ENCODE measurements around the gene SLC25A13. TPM values are rescaled to one million over a fixed set of nuclear protein-coding genes. Genes with fewer than 3 reads are reported as not detected.

Gene SLC25A13
- total and polyA plus RNA-seq, 9 donors, result 11.4 to 32.6 (median 23.1) TPM

- 58 to 70% (median 66%) methylated on average over 8 of the region's 8 CpGs for WGBS, 3 donors
- Histone ChIP-seq H3K4me3 (no peak overlapping the region), H3K27ac (no peak overlapping the region), H3K36me3 (no peaks in the 10 kb centered on the region), H3K4me1 (ENCODE audit: insufficient read depth) (peaks cover 21% of the 10 kb centered on the region), H3K27me3 (no peaks in the 10 kb centered on the region), H3K9me3 (no peaks in the 10 kb centered on the region)
- DNase-seq, result no peak
- no peak for TF ChIP-seq CTCF (IDR thresholded peaks at IDR 0.05)
- no peak for TF ChIP-seq POLR2A (IDR thresholded peaks at IDR 0.05)
- TF ChIP-seq EP300 (IDR thresholded peaks at IDR 0.05), result no peak
- intact Hi-C loops (cut with DNase I), result no loop called here
Observed at GRCh38 chr7:96238474-96238873, 83.4 kb downstream of the SLC25A13 start.

- H3K4me3 ChIP-seq, result no peak overlapping the region
Observed at GRCh38 chr7:96237040-96237439, 84.9 kb downstream of the SLC25A13 start.

GRCh38 chr7:96236198-96237039 is 85.5 kb downstream of the SLC25A13 start:
- WGBS, 3 donors, result 9 to 18% (median 11%) methylated on average over 5 of the region's 5 CpGs
- Histone ChIP-seq H3K9me3 (no peaks in the 10 kb centered on the region), H3K27me3 (no peaks in the 10 kb centered on the region), H3K4me1 (ENCODE audit: insufficient read depth) (peaks cover 21% of the 10 kb centered on the region), H3K27ac (peak overlapping the region in 1 of 2 donors; percentile 80), H3K36me3 (no peaks in the 10 kb centered on the region), H3K4me3 (no peak overlapping the region)
- peak; percentile 79 to 85 (median 83) for DNase-seq
- no peak for TF ChIP-seq CTCF (IDR thresholded peaks at IDR 0.05)
- TF ChIP-seq POLR2A (IDR thresholded peaks at IDR 0.05), result no peak
- no peak for TF ChIP-seq EP300 (IDR thresholded peaks at IDR 0.05)
- intact Hi-C loops (cut with DNase I), result no loop called here

More at GRCh38 chr7:96237040-96237439, 84.9 kb downstream of the SLC25A13 start:
- intact Hi-C loops (cut with DNase I), result no loop called here
- TF ChIP-seq CTCF (IDR thresholded peaks at IDR 0.05) (no peak), POLR2A (IDR thresholded peaks at IDR 0.05) (no peak), EP300 (IDR thresholded peaks at IDR 0.05) (no peak)
- no peaks in the 10 kb centered on the region for H3K9me3 ChIP-seq
- H3K27me3 ChIP-seq, result no peaks in the 10 kb centered on the region
- H3K36me3 ChIP-seq, result no peaks in the 10 kb centered on the region
- 89 to 97% (median 96%) methylated on average over 1 of the region's 1 CpG for WGBS, 3 donors
- H3K4me1 ChIP-seq (ENCODE audit: insufficient read depth), result peaks cover 21% of the 10 kb centered on the region
- H3K27ac ChIP-seq, result peak overlapping the region in 1 of 2 donors; percentile 80
- DNase-seq, result no peak

- Histone ChIP-seq H3K36me3 (no peaks in the 10 kb centered on the region), H3K27me3 (no peaks in the 10 kb centered on the region), H3K4me1 (ENCODE audit: insufficient read depth) (peaks cover 21% of the 10 kb centered on the region), H3K9me3 (no peaks in the 10 kb centered on the region), H3K27ac (peak overlapping the region in 1 of 2 donors; percentile 80), H3K4me3 (no peak overlapping the region)
- no peak for DNase-seq
- WGBS, 3 donors, result 41 to 50% (median 46%) methylated on average over 2 of the region's 2 CpGs
- intact Hi-C loops (cut with DNase I), result no loop called here
- no peak for TF ChIP-seq EP300 (IDR thresholded peaks at IDR 0.05)
- TF ChIP-seq CTCF (IDR thresholded peaks at IDR 0.05), result no peak
- no peak for TF ChIP-seq POLR2A (IDR thresholded peaks at IDR 0.05)
Observed at GRCh38 chr7:96235281-96235680, 86.6 kb downstream of the SLC25A13 start.
